ENCODE data around the gene CLOCK.

GRCh38 chr4:55574252-55574651, 27.5 kb upstream of the CLOCK start:
- no peak for TF ChIP-seq CTCF (conservative IDR thresholded peaks at IDR 0.05; ENCODE audit: low read depth, low read length)
- no peak for TF ChIP-seq EZH2 (IDR thresholded peaks at IDR 0.05; ENCODE audit: borderline replicate concordance, low read depth, low read length, poor library complexity, severe bottlenecking)

Measured in A673 (cell line).